IMR-90 (cell line): ENCODE data around the gene TMTC1.

ENCODE experiments used
- CEBPB ChIP-seq: IDR thresholded peaks from 2 replicates; pipeline ENCODE4 v1.6.1; 2012; ENCODE audit warnings: low read depth, low read length, improper control_type of control experiment
- RAD21 ChIP-seq: IDR thresholded peaks from 2 replicates; pipeline ENCODE4 v1.6.1; 2012; ENCODE audit warnings: low read length, improper control_type of control experiment
- TF ChIP-seq, protein P1 (sequence below): conservative IDR thresholded peaks from 2 replicates; pipeline ENCODE4 v1.5.1; 2012; ENCODE audit warnings: mild to moderate bottlenecking, low read depth, low read length, improper control_type of control experiment
- TF ChIP-seq, protein P2 (sequence below): fragments of 150-350 bp; IDR thresholded peaks from 2 replicates; pipeline ENCODE4 v1.6.1; 2017; ENCODE audit warnings: mild to moderate bottlenecking, antibody characterized with exemption, low read length, low read depth

- TF ChIP-seq, protein P1, sequence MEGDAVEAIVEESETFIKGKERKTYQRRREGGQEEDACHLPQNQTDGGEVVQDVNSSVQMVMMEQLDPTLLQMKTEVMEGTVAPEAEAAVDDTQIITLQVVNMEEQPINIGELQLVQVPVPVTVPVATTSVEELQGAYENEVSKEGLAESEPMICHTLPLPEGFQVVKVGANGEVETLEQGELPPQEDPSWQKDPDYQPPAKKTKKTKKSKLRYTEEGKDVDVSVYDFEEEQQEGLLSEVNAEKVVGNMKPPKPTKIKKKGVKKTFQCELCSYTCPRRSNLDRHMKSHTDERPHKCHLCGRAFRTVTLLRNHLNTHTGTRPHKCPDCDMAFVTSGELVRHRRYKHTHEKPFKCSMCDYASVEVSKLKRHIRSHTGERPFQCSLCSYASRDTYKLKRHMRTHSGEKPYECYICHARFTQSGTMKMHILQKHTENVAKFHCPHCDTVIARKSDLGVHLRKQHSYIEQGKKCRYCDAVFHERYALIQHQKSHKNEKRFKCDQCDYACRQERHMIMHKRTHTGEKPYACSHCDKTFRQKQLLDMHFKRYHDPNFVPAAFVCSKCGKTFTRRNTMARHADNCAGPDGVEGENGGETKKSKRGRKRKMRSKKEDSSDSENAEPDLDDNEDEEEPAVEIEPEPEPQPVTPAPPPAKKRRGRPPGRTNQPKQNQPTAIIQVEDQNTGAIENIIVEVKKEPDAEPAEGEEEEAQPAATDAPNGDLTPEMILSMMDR, result no peak
- TF ChIP-seq, protein P2, sequence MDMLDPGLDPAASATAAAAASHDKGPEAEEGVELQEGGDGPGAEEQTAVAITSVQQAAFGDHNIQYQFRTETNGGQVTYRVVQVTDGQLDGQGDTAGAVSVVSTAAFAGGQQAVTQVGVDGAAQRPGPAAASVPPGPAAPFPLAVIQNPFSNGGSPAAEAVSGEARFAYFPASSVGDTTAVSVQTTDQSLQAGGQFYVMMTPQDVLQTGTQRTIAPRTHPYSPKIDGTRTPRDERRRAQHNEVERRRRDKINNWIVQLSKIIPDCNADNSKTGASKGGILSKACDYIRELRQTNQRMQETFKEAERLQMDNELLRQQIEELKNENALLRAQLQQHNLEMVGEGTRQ, result peak; percentile 31; the same call in 1 of the 2 replicates
- TF ChIP-seq RAD21, result no peak
- 0 out of 2 replicates have a peak, but pooled peaks have one; percentile 9 for TF ChIP-seq CEBPB
These were observed 236.6 kb downstream of the TMTC1 start for GRCh38 chr12:29547151-29547632.
